Inflammatory macrophage treated with lipopolysaccharide for 1 hour (primary cell): Measurements from ENCODE around the gene RNF220.

Source experiments
- DNase-seq, 2 donors: peaks; one replicate each; pipeline ENCODE4 v3.0.0-alpha.2; 2020 to 2022

Gene RNF220

DNA sequence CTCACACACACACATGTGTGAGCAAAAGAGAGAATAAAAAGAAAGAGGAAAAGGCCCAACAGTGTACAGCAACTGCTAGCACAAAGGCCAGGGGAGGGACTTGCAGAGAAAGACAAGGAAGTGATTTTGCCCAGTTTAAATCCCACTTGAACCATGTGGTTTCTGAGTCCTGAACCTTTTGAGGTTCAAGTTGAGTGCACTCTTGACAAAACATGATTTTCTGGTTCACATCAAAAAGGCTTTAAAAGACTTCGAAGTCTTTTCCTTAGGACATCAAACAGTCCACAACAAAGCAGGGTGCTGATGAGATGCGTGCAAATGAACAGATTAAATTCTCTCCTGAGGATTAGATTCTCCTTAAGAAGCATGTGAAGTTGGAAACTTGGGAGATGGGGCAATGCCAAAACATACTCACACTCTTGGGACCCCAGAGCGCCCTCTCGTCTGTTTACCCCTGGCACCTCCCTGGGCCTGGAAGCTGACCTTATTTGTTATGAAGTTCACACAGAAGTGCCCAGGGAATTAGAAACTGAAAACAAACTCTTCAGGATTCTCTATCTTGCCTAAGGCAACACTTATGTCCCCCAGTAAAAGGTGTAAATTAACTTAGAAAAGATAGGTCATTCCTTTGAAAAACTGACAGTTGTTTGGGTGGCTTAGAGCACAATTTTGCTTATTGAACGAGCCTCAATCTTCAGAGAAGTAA is 31.5 kb downstream of the RNF220 start:
- DNase-seq: peak in 1 of 2 donors; percentile 27

DNA sequence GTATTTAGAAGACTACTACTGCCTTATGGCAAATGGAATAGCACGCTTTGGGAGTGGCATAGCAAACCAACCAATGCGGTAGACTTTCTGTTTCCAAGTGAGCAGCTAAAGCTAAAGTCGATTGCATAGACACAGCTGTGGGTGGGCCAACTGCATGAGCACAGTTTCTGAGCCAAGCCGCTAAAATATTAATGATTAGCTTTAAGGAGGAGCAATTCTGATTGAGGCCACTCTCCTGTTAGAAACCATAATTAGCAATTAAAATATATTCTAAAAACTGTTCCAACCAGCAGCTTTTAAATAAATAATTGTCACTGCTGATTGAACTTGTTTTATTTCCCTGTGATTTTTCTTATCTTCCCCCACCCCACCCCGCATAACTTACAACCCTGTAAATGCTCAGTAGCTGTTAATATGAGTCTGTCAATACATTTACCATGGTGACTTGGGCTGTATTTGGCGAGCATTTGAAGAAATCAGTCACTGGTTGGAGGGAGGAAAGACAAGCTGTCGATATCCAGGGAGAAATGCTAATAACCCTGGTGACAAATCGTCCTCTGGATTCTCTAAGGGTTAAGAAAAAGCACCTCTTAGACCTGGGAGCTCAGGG is 32.2 kb downstream of the RNF220 start:
- no peak for DNase-seq

DNA sequence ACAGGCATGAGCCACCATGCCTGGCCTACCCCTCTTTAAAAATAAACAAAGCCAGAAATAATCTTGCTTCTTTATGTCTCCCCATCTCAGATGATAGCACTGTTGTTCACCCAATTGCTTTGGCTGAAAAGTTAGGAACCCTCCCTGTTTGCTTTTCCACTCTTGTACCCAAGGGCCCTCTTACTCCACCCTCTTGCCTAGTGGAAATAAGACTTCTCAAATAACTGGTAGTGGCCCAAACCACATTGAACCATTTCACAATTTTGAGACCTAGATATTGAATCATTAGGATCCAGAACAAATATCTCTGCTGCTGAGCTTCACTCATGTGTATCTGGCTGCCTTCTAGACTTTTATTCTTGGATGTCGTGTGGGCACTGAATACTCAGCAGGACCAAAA is 37.7 kb downstream of the RNF220 start:
- no peak for DNase-seq

DNA sequence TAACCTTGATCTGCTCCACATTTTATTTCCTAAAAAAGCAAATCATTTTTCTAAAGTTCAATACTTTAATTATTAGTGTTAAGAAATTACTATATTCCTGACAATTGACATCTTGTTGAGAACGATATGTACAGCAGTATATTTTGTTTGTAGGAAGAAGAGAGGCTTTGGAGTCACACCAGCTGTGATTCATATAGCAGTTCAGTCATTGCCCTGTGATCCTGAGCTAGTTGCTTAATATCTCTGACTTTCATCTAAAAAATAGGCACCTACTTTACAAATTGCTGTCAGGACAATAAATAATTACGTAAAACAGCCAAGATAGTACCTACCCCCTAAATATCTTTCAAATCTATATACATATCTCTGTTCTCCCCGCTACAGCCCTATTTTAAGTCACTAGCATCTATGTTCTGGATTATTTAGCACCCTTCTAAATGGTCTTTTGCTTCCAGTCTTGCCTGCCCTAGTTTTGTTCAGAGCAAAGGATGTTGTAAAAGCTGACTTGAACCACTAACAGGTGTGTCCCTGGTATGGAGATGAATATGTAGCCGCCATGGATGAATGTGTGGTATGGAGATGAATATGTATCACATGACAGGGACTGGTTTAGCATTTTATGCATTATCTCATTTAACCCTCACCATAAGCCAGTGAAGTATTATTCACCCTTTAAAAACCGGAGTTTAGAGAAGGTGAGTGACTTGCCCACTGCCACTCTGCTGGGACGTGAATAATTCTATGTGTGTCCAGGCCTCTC is 42.2 kb downstream of the RNF220 start:
- DNase-seq: peak; percentile 39 to 66

DNA sequence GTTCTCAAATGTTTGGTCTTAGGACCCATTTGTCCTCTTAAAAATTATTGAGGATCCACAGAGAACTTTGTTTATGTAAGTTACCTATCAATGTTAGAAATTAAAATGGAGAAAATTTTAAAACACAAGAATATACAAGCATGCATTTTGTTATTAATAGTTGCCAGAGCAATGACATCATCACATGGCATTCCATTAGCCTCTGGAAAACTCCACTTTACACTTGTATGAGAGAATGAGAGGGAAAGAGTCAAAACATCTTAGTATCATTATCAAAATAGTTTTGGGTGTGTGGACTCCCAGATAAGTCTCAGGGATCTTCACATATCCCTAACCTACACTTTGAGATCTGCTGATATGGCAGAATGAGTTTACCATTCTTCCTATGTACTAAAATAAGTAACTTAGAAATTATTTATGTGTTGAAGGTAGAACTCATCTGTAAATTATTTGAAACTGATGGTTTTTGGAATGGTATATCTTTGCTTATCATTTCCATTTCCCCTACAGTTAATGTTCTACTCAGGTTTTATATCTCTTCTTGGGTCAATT is 48.8 kb downstream of the RNF220 start:
- DNase-seq: no peak

DNA sequence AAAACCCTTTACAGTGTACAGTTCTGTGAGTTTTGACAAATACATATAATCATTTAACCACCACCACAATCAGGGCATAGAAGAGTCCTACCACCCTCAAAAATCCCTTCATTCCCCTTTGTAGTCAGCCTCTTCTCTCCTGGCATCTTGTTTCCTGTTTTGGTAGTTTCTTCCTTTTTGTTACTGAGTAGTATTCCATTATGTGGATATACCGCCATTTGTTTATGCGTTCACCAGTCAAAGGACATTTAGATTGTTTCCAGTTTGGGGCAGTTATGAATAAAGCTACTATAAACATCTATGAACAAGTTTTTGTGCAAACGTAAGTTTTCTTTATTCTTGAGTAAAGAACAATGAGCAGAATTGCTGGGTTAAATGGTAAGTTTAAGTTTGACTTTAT is 49.6 kb downstream of the RNF220 start:
- DNase-seq: no peak

DNA sequence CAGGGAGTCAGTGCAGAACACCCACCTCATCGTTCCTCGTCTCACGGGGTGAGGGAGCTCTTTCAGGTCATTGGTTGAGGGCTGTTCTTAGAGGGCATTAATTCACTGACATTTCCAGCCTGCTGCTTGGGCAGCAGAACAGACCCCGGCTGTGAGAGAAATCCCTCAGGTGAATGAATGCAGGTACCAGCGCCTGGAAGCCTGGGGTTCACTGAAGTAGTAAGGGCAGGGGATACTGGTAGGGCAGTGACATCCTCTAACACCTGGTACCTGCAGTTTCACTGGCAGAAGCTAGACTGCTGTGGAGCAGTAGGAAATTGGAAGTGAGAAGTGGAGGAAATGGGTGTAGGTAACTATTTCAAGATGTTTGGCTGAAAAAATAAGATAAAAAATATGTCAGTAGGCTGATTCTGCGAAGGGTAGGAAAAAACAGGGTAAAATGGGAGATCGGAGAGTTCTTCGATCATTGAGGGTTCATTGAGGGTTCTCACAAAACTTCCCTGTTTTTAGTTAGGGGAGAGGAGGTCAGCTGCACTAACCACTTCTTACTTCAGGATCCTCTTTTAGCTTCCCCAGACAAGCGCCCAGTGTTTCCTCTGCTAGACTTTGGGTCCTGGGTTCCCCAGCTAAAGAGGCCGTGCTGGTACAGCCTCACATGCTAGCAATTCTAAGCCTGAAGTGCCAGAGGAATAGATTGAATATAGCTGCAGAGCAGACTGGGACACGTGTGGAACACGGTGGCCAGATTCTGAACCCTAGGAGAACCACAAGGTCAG is 55.2 kb downstream of the RNF220 start:
- DNase-seq: peak; percentile 54 to 67

DNA sequence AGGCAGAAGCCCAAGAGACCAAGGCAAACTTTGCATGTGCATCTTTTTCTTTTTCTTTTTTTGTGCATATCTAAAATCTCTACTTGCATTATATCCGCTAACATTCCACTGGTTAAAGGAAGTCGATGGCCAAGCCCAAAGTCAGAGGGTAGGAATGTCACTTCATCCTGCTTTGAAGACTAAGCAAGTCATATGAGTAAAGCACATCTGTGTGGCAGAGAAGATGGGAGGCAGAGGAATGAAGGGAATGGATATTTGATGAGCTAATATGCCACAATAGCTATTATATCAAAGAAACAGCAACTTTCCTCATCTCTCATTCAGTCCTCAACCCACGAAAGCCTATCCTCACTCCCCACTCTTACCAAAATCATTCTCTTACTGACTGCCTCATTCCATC is 59.3 kb downstream of the RNF220 start:
- DNase-seq: no peak

DNA sequence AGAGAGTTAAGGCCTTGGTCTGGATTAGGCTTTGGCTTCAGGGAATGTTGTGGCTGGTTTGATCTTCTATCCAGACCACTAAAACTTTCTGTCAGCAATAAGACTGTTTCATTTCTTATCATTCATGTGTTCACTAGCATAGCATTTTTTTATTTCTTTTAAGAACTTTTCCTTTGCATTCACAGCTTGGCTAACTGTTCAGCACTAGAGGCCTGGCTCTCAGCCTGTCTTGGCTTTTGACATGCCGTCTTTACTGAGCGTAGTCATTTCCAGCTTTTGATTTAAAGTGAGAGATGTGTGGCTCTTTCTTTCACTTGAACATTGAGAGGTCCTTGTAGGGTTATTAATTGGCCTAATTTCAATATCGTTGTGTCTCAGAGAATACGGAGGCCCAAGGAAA is 62.5 kb downstream of the RNF220 start:
- DNase-seq: no peak

DNA sequence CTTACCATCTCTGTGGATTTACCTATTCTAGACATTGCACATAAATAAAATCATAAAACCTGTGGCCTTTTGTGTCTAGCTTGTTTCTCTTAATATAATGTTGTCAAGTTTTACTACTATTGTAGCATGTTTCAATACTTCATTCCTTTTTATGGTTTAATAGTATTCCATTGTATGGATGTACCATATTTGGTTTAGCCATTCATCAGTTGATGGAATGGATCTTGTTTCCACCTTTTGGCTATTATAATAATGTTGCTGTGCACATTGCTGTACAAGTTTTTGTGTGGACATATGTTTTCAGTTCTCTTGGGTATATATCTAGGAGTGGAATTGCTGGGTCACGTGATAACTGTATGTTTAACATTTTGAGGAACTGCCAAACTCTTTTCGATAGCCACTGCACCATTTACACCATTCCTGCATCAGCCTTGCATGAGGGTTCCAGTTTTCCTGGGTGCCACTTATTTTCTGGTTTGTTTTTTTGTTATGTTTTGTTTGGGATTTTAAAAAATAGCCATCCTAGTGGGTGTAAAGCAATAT is 66.9 kb downstream of the RNF220 start:
- DNase-seq: no peak

DNA sequence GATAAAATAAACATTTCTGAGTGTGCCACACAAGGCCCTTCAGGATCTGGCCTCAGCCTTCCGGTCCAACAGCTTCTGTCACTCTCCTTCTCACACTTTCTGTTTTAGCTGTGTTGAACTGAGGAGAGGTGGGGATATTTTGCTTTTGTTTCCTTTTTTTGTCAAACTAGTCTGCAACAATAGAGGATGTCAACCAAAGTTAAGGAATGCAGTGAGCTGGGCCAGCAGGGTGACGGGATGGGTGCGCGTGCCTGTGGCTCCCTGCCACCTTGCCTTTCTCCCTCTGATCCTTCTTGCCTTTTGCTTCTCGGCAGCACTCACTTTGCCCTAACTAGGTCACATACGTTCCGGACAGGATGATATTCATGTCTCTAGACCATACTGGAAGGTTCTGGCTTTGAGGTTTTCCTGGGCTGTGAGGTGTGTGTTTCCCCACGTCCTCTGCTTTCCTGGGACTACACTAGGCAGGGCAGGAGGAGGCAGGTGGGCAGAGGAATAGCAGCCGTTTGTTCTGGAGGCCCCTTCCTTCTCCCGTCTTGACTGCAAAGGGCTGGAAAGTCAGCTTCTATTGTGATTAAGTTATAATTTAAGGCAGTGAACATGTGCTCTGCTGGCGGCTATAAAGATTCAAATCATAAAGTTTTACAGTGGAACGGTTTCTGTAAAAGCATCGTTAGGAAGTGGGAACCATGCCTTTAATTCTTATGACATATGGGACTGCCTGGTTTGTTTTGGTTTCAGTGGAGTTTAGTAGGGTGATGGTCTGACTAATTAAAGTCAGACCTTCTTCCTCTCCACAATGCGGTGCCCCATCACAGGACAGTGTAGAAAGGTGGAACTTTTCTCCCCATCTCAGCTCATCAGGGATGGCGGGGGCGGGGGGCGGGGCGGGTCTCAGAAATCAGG is 67.8 kb downstream of the RNF220 start:
- peak in 1 of 2 donors; percentile 18 for DNase-seq

DNA sequence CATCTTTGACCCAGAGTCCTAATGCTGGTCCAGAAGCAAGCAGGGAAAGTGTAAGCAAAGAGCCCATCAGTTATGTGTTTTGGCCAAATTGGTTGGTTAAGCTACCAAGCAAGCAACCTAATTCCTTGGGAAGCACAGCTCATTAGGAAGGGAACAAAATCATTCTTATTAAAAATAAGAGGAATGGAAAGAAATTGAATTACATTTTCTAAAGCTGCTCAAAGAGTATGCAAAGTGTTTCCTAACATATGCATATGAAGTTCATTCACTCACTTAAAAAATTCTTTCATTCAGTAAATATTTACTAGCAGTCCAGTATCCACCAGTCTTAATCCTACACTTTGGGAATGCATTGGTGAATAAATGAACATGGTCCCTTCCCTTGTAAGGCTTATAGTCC is 71.8 kb downstream of the RNF220 start:
- DNase-seq: no peak

DNA sequence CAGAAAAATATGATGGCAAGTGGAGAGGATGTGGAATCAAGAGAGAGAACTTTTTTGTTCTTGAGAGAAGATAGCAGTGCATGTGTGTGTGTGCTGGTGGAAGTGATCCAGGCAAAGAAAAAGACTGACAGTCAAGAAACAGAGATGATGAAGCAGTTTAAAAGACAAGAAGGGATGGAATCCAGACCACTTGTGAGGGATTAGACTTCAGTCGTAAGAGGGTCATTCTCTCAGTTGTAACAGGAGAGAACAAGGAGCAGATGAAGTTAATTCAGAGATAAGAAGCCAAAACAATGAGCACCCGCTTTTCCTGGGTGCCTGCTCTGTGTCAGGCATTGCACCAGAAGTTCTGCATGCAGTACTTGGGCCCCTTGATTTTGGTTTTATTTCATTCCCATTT is 76.6 kb downstream of the RNF220 start:
- DNase-seq: no peak

DNA sequence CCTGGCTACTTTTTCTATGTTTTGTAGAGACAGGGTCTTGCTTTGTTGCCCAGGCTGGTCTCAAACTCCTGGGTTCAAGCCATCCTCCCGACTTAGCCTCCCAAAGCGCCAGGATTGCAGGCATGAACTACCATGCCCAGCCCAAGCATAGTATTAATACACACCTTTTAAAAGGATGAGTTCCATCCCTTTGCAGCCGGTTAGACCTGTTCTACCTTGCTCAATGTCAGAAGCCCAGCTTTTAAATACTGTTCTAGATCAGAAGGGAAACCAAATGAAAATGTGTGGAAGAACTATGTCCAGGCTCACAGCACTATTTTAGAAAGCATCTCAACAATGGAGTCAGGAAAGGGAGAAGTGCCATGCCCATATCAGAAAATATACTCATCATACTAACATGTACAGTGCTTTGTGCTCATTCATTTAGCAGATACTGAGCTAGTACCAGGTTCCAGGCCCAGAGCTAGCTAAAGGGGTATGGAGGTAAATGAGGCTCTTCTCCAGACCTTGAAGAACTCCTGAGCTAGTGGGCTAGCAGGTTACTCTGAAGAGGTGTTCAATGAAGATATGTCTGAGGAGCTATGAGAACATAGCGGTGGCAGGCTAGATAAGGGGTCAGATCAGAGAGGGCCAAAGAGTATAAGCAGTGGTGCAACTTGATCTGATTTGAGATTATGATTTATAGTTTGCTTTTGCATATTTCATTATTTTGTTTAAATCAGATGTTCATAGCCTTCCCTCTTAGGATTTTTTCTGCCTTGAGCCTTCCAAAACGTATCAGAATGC is 78.2 kb downstream of the RNF220 start:
- no peak for DNase-seq

DNA sequence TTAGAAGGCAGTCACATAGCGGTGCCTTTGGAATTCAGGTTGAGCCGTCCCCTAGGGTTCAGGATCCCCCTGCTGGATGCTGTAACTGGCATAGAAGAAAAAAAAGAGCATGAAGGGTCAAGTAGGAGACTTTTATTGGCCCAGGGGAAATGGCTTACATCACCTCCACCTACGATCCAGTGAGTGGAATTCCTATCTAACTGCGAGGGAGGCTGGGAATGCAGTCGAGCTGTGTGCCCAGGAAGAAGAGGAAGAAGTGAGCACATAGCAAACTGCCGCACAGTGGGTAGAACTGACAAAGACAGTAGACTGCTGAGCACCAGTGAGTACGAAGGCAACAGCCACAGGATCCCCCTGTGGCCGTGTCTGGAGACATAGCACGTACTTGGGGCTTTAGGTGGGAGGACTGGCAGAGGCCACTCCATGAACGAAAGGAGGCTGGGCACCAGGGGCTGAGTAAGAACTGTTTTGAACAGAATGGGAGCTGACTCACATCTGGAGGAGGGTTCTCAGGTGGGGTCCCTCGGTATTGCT is 79.2 kb downstream of the RNF220 start:
- DNase-seq: peak; percentile 23 to 71

DNA sequence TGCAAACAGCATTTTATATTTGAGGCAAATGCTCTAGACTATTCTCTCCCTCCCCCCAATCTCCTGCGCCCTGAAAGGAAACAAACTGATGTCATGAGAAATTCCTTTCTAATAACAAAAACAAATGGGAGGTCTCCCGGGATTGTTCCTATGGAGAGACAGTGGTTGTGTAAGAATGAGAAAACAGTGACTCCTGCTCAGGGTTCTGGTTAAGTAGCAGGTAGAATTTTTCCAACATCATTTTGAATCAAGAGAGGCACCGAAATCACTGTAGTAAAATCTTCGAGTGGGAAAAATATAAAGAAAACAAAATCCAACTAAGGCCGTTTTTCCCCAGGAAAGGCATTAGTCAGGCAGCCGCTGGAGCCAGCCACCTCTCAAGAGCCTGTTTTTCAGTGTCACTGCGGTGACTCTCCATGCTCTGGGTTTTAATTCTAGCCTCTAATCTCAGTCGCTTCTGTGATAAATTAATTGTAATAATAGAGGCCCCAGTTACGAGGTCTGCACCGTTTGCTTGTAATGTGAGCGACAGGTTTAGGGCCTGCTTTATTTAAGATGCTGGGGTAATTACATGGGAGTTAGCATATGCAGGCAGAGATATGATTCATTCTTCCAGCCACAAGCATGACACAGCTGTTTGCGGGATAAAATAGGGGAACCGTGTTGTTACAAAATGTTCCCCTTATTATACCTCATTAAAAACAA is 80.3 kb downstream of the RNF220 start:
- peak; percentile 84 to 87 for DNase-seq

DNA sequence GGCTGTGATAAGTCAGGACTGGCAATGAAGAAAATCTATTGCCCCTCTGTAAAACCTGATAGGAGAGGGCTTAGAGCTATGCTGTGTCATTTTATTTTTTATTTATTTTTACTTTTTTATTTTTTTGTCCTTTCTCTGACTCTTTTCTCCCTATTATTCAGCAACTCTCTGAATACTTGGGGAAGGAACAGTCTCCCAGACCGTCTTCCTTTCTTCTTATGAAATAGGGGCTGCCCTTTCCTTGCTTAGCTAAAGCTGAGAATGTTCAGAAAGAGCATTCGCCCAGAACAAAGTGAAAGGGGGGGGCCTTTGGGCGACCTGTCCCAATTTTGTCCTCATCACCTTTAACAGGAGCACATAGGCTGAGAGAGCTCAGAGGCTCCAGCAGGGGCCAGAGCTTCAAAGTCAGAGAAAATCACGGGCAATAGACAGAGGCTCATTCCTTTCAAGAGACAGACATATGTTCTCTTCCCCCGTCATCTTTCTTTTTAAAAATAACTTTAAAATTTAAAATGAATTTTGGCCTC is 80.9 kb downstream of the RNF220 start:
- no peak for DNase-seq

DNA sequence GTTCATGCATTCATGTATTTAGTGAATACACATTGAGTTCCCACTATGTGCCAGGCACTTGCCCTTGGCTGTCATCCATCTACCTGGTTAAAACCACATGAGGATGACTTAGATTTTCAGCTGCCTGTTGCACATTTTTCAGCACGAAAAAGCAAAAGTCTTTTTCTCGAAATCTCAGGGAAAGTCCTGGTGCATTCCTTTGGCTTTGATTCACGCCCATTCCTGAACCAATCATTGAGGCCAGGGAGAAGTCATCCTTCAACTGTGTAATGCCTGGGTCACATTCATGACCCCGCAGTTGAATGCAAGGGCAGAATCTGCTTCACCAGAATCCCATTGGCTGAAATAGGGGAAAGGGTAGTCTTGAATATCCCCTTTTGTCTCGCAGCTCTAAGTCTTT is 84.4 kb downstream of the RNF220 start:
- DNase-seq: no peak

DNA sequence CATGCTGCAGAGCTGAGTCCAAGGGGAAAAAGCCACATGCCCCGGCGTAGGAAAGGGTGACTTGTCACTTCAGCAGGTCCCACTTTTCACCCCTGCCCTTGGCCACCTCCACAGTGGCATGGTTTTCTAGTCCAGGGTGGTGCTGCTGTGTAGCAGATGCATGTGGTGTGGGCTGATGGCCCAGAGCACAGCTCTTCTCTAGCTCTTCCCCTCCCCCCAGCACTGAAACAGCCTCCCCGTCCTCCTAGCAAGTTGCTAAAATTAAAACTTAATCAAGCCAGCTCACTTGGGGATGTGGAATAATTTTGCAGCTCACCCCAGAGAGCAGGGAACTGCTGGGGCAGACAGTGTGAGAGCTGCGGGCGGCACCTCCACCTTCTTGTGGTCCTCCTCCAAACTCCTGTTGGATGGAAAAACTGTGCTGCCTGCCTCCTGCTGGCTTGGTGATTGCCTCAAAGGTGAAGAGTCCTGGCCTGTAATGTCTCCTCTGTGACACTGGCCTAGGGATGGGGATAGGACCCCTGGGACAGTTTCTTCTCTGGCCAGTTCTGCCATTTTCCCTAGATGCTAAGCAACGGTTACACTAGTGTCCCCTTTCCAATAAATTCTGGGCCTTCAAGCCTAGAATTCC is 91.6 kb downstream of the RNF220 start:
- no peak for DNase-seq
